NCI-H2081 treated with DMSO at 0.1 percent for 48 hours (cell line): Measurements from ENCODE around the gene RASL11B.

Experiments used
- DNase-seq: peaks from one replicate; lab custom pipeline; 2025; lab: John Stamatoyannopoulos, UW

The RASL11B gene

DNA sequence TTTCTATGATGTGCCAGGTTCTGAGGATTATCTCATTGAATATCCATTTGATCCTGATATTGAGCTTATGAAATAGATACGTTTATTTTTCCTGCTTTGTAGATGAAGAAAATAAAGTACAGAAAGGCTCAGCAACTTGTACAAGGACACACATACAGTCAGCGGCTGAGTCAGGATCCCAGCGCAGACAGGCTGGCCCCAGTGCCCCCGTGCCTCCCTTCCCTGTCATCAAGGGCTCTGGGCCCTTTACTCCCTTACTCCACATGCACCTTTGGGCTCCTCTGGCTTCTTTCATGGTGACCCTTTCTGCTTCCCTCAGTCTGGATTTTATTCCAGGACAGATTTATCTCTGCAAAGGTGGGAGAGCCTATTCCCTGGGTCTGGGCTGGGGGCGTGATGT lies 12.8 kb downstream of the RASL11B start:
- DNase-seq = no peak

- DNase-seq = no peak
These were observed 14.0 kb downstream of the RASL11B start for GRCh38 chr4:52876069-52876468.

DNA sequence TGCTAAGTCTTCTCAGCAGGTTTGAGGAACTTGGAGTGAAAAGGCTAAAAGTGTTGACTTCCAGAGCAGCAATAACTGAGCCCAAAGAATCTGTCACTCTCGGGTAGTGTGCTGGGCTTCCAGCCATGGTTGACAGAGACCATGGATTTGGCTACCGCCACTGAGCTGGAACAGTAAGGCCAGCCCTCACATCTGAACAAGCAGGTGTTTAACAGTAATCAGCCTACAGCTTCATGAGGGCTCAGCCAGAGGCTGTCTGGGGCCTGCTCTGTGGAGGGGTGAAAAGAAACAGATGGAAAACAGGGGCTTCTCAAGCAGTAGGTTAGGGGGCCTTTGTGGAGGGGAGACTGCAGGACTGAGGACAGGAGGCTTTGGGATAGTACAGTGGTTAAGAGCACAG lies 14.9 kb downstream of the RASL11B start:
- DNase-seq = no peak

DNA sequence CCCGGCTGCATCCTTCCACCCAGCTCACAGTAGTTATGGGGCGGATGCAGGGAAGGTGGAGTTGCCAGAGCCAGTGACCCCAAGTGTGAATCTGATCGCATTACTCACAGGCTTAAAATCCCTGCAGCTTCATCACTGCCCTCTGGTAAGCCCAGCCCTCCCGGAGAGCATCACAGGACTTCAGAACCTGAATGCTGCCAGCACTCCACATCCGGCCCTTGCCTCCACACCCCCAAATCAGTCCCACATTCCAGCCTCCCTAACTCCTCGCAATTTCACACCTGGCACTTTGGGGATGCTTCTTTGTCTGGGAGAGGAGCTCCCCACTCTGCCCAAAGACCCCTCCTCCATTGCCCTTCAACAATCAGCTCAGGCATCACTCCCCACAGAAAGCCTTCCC lies 15.6 kb downstream of the RASL11B start:
- no peak for DNase-seq

- no peak for DNase-seq
These were observed 17.4 kb downstream of the RASL11B start for GRCh38 chr4:52879471-52879870.

DNA sequence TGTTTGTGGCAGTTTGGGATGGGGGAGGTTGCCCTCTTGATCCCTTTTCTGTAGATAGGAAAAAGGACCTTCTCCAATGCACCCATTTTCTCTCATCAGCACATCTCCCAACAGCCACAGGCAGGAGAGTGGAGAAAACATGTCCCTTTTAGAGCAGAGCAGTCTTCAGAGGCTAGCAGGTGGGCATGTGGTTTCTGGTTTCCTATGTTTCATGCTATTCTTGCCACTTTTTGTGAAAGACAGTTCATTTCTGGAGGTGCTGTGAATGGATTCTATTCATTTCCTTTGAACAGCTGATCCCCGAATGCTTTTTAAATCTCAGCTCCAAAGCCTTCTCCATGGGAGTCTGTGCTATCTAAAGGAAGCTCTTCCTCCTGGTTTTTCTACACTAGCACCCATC lies 18.9 kb downstream of the RASL11B start:
- no peak for DNase-seq

DNA sequence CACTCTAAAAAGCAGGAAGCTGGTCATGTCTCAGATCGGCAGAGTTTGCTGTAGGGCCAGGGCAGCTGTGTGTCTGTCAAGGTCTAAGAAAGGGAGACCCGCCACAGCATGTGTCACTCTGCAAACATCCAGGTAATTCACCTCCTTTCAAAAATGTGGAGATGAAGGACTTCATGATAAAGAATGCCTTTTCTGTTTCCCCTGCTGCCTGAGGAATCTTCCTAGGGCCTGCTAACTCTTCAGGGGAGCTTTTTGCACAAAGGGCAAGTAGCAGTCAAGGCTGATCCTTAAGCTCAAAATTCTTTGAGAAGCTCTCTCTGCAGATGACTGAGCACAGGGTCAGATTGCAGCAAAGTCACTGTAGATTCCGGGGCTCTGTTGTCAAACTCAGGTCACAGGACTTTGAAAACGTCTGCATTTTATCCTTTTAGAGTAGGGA lies 21.1 kb downstream of the RASL11B start:
- DNase-seq = no peak

GRCh38 chr4:52883707-52884669 lies 21.9 kb downstream of the RASL11B start:
- no peak for DNase-seq

DNA sequence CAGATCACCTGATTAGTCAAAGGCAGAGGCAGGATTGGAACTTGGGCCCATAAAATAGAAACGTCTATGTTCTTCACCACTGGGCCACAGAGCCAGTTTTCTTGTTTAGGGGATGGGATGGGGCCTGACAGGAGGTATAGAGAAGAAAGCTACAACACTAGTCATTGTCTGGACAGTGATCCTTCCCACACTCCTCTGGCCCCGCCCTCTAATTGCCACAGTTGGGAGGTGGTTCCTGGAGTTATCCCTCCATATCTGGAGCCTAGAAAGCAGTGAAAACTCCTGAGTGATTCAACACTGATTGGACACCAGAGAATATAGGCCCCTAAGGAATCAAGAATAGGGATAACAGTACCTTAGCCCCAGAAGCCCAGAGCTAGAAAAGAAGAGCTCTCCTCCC lies 22.9 kb downstream of the RASL11B start:
- DNase-seq = no peak

- DNase-seq = no peak
These were observed 27.2 kb downstream of the RASL11B start for GRCh38 chr4:52889354-52889753.

- no peak for DNase-seq
These were observed 27.8 kb downstream of the RASL11B start for GRCh38 chr4:52889778-52890520.

DNA sequence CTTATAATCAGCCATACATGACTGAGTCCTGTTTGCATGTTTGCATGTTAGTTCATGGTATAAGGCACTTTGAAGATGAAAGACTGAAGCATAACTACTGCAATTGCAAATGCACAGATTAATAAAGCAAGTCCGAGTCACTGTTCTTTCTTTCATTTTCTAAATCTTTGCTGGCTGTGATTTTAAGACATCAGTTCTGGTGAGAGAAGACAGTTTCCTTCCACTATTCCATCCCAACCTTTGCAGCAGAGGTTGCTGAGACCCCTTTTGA lies 28.3 kb downstream of the RASL11B start:
- no peak for DNase-seq

DNA sequence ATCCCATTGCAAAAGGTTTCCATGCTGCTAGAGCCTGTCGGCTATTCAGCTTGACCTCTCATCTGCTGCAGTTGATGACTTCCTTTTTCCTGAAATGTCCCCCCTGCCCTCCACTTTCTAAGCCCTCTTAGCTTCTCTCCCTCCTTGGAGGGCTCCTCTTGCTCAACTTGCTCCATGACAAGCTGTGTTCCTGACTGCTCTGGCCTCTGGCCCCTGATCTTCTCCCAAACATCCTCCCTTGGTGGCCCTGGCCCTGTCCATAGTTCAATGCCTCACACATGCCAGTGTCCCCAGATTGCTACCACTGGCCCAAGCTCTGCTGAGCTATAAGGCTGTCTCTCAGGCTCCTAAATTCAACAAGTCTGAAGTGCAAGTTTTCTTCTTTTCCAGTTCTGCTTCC lies 29.6 kb downstream of the RASL11B start:
- DNase-seq = no peak

- no peak for DNase-seq
These were observed 30.8 kb downstream of the RASL11B start for GRCh38 chr4:52892880-52893279.

DNA sequence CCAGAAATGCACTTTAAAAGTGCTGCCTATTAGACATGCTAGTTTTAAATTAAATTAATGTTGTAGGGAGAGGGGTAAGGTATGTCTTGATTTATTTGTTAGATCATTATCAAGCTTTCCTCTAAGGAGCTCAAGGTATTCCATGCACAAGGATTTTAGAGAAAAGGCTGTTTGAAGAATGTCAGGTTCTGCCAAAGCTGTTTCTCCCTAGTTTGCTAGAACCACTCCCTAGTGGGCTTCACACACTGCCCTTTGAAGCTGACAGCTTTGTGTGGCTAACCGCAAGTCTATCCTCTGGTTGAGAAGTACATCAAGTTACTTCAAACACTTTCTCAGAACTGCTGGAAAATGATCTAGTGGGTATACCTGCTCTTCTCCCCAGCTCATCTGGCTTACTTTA lies 32.3 kb downstream of the RASL11B start:
- no peak for DNase-seq

DNA sequence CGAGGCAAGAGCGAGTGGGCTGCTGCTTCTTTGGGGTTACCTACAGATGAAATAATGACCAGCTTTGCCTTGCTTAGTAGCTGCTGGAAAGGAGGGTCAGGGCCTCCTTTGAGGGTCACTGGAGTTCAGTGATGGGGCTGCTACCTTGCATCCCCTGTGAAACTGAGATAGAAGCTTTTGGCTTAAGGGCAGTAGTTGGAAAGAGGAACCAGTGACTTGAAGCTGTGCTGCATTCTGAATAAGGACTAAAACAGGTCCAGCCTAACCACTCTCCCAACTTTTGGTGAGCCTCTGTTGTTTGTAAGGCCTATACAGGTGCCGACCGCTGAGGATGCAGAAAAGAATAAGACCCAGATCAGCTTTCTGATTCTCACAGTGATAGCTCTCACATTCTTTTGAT lies 41.2 kb downstream of the RASL11B start:
- DNase-seq = no peak

DNA sequence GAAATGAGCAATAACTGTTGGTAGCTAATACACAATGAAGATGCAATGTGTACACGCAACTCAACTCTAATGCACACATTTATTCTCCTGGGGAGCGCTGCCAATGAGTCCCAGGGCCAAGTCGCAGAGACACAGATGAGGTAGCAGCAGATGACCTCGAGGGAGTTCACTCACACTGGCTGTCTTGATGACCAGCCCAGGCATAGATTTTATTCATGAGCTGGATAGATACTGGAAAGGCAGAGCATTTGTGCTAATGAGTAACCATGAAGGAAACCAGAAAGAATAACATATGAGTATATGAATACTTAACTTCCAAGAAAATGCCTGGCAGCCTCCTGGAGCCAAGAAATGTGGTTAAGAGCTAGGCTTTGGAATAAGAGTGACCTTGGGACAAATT lies 42.3 kb downstream of the RASL11B start:
- DNase-seq = no peak

DNA sequence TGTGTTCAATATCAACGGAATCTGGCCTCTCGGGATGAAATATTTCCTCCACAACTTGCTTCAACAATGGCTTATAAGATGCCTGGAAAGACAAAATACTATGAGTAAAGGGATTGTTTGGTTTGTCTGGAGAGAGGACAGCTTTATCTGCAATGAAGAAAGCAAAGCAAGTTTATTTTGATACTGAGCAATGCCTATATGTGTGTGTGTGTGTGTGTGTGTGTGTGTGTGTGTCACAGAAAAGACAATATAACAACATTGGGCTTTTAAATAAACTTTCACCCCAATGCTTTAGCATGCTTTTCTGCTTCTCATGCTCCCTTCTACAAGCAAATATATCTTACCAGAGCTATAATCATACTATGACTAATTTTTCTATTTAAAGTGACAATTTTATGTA lies 45.4 kb downstream of the RASL11B start:
- no peak for DNase-seq

GRCh38 chr4:52910115-52910514 lies 48.0 kb downstream of the RASL11B start:
- DNase-seq = no peak

DNA sequence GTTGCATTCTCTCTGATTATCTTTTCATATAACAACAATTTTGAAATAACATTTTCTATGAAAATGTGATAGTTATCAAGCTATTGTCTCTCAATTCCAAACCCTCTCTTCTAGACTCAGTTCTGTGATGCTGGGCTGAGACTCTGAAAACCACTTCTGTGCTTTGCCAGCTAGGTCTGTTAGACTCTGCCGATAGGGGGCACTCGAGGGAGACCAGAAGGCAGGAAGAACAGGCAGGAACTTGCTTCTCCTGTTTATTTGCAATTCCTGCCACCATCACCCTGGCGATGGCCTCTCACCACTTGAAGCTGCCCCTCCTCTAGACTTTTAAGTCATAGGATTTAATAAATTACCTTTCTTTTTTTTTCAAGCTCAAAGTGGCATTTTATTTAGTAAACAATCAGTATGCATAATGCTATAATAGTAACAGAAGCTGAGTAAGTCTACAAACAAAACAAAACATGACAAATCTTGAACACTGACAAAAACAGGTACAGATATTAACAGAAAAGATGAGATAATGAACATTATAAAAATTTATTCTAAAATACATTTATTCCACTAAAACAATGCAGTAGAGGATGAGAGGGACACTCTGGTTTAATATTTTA lies 49.7 kb downstream of the RASL11B start:
- no peak for DNase-seq

- no peak for DNase-seq
These were observed 50.5 kb downstream of the RASL11B start for GRCh38 chr4:52912608-52913007.

- DNase-seq = no peak
These were observed 52.0 kb downstream of the RASL11B start for GRCh38 chr4:52914051-52914605.

DNA sequence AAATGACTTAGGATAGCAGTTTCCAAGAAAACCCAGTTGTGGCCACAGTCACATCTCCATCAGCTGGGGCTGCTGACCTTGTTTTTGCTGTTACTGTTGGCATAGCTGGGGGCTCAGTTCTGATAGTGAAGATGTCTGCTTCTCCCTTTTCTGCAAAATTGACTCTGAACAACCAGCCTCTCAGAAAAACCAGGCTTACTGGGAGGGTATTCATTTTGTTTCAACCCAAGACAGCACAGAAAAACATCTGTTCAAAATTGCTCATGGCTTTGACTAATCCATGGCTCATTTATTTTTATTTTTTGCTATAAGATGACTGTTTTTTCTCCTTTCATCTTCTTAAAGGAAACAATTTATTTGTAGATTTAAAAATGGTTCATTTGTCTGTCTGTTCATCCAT lies 53.1 kb downstream of the RASL11B start:
- DNase-seq = no peak
